ENCODE data around the gene BSDC1. TPM values are rescaled to one million over a fixed set of nuclear protein-coding genes. Genes with fewer than 3 reads are reported as not detected.
A peak's percentile ranks its signal among the peaks of the same experiment; 100 is the strongest.

BSDC1 gene
- total and polyA plus RNA-seq, 2 donors (not counting 1 experiment from before 2014, with no cell fraction given), result 42.4 to 55.5 TPM

DNA sequence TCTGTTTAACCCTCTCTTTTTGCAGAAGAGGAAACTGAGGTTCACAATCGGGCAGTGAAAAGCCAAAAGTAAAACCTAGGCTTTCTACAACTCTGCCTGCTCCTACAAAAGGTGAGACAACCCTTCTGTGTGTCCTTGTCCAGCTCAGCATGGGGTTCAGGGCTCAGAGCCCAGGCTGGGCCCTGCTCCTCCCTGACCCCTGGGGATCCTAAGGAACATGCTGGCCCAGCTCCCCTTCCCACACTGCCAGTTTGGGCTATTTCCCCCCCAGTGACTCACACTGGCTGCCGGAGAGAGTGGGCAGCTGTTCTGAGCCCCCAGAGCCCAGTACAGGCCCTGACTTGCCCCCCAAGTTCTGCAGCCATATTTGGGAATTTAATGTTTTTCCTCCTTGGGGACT lies 40.8 kb downstream of the BSDC1 start:
- H4K20me1 ChIP-seq (ENCODE audit: control insufficient read depth, extremely low read depth, insufficient read depth, low read length), result no peaks in the 10 kb centered on the region
- peaks cover 23% of the 10 kb centered on the region for H3K4me1 ChIP-seq (ENCODE audit: control insufficient read depth, extremely low read depth, insufficient read depth, low read length)
- H3K9me3 ChIP-seq (ENCODE audit: control insufficient read depth, insufficient read depth, low read depth, low read length), result no peaks in the 10 kb centered on the region
- no peak overlapping the region for H3K9ac ChIP-seq (ENCODE audit: insufficient read depth, low read length)
- H3K79me2 ChIP-seq (ENCODE audit: control insufficient read depth, insufficient read depth, low read length), result no peaks in the 10 kb centered on the region
- peak overlapping the region; percentile 54 for H3K4me2 ChIP-seq (ENCODE audit: extremely low read depth, insufficient read depth, low read length)
- peak overlapping the region in 1 of 4 experiments; percentile 74 for H3K4me3 ChIP-seq (replicated peaks in 1 of 4; ENCODE audit: control extremely low read depth in 1 of 4, insufficient read depth in 1 of 4, low read depth in 3 of 4, low read length in 4 of 4)
- no peaks in the 10 kb centered on the region for H3K36me3 ChIP-seq (ENCODE audit: control insufficient read depth, insufficient read depth, low read length)
- H3K27me3 ChIP-seq (ENCODE audit: control insufficient read depth, insufficient read depth, low read length), result no peaks in the 10 kb centered on the region
- no peak for DNase-seq (ENCODE audit: low read depth in 2 of 2)
- TF ChIP-seq EZH2 (IDR thresholded peaks at IDR 0.05; ENCODE audit: low read length, missing control alignments), result no peak
- TF ChIP-seq, protein P1, sequence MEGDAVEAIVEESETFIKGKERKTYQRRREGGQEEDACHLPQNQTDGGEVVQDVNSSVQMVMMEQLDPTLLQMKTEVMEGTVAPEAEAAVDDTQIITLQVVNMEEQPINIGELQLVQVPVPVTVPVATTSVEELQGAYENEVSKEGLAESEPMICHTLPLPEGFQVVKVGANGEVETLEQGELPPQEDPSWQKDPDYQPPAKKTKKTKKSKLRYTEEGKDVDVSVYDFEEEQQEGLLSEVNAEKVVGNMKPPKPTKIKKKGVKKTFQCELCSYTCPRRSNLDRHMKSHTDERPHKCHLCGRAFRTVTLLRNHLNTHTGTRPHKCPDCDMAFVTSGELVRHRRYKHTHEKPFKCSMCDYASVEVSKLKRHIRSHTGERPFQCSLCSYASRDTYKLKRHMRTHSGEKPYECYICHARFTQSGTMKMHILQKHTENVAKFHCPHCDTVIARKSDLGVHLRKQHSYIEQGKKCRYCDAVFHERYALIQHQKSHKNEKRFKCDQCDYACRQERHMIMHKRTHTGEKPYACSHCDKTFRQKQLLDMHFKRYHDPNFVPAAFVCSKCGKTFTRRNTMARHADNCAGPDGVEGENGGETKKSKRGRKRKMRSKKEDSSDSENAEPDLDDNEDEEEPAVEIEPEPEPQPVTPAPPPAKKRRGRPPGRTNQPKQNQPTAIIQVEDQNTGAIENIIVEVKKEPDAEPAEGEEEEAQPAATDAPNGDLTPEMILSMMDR (conservative IDR thresholded peaks at IDR 0.05 in 1 of 2, IDR thresholded peaks at IDR 0.05 in 1 of 2; ENCODE audit: low read depth in 1 of 2, low read length in 2 of 2), result no peak
- no peak overlapping the region for H2AFZ ChIP-seq (ENCODE audit: low read length)
- H3K27ac ChIP-seq (ENCODE audit: insufficient read depth, low read length), result peak overlapping the region; percentile 43

- H4K20me1 ChIP-seq (ENCODE audit: control insufficient read depth, extremely low read depth, insufficient read depth, low read length), result no peaks in the 10 kb centered on the region
- H2AFZ ChIP-seq (ENCODE audit: low read length), result no peak overlapping the region
- H3K79me2 ChIP-seq (ENCODE audit: control insufficient read depth, insufficient read depth, low read length), result no peaks in the 10 kb centered on the region
- no peak for TF ChIP-seq EZH2 (IDR thresholded peaks at IDR 0.05; ENCODE audit: low read length, missing control alignments)
- TF ChIP-seq, protein P1 (conservative IDR thresholded peaks at IDR 0.05 in 1 of 2, IDR thresholded peaks at IDR 0.05 in 1 of 2; ENCODE audit: low read depth in 1 of 2, low read length in 2 of 2), result no peak
- H3K9me3 ChIP-seq (ENCODE audit: control insufficient read depth, insufficient read depth, low read depth, low read length), result no peaks in the 10 kb centered on the region
- H3K9ac ChIP-seq (ENCODE audit: insufficient read depth, low read length), result no peak overlapping the region
- H3K36me3 ChIP-seq (ENCODE audit: control insufficient read depth, insufficient read depth, low read length), result no peaks in the 10 kb centered on the region
- H3K4me2 ChIP-seq (ENCODE audit: extremely low read depth, insufficient read depth, low read length), result peak overlapping the region; percentile 91
- peak overlapping the region; percentile 43 for H3K27ac ChIP-seq (ENCODE audit: insufficient read depth, low read length)
- DNase-seq (ENCODE audit: low read depth in 2 of 2), result no peak
- peak overlapping the region in 1 of 4 experiments; percentile 74 for H3K4me3 ChIP-seq (replicated peaks in 1 of 4; ENCODE audit: control extremely low read depth in 1 of 4, insufficient read depth in 1 of 4, low read depth in 3 of 4, low read length in 4 of 4)
- H3K27me3 ChIP-seq (ENCODE audit: control insufficient read depth, insufficient read depth, low read length), result no peaks in the 10 kb centered on the region
- peaks cover 23% of the 10 kb centered on the region for H3K4me1 ChIP-seq (ENCODE audit: control insufficient read depth, extremely low read depth, insufficient read depth, low read length)
Measured at GRCh38 chr1:32352831-32353383, 41.3 kb downstream of the BSDC1 start.

DNA sequence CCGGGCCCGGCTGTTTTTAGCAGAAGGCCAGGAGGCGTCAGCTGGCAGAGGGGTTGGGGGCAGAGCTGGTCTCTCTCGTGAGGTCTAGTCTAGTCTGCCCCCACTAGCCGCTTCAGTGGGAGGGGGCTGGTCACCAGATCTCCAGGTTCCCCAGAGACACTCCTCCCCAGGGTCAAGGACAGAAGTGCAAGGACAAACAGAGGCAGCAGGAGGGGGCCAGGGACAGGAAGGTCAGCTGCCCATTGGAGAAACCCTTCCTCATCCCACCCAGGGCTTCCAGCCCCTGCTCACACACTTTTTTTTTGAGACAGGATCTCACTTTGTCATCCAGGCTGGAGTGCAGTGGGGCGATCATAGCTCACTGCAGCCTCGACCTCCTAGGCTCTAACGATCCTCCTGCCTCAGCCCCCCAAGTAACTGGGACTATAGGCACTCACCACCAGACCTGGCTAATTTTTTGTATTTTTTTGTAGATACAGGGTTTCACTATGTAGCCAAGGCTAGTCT lies 41.9 kb downstream of the BSDC1 start:
- no peak for DNase-seq (ENCODE audit: low read depth in 2 of 2)

More for the DNA sequence above, 41.9 kb downstream of the BSDC1 start:
- H4K20me1 ChIP-seq (ENCODE audit: control insufficient read depth, extremely low read depth, insufficient read depth, low read length), result no peaks in the 10 kb centered on the region
- H3K27ac ChIP-seq (ENCODE audit: insufficient read depth, low read length), result peak overlapping the region; percentile 88
- H2AFZ ChIP-seq (ENCODE audit: low read length), result no peak overlapping the region
- H3K9me3 ChIP-seq (ENCODE audit: control insufficient read depth, insufficient read depth, low read depth, low read length), result no peaks in the 10 kb centered on the region
- H3K9ac ChIP-seq (ENCODE audit: insufficient read depth, low read length), result peak overlapping the region; percentile 81
- TF ChIP-seq EZH2 (IDR thresholded peaks at IDR 0.05; ENCODE audit: low read length, missing control alignments), result no peak
- TF ChIP-seq, protein P1 (conservative IDR thresholded peaks at IDR 0.05 in 1 of 2, IDR thresholded peaks at IDR 0.05 in 1 of 2; ENCODE audit: low read depth in 1 of 2, low read length in 2 of 2), result no peak
- H3K4me1 ChIP-seq (ENCODE audit: control insufficient read depth, extremely low read depth, insufficient read depth, low read length), result peaks cover 23% of the 10 kb centered on the region
- no peaks in the 10 kb centered on the region for H3K27me3 ChIP-seq (ENCODE audit: control insufficient read depth, insufficient read depth, low read length)
- H3K79me2 ChIP-seq (ENCODE audit: control insufficient read depth, insufficient read depth, low read length), result no peaks in the 10 kb centered on the region
- peak overlapping the region; percentile 91 for H3K4me2 ChIP-seq (ENCODE audit: extremely low read depth, insufficient read depth, low read length)
- H3K4me3 ChIP-seq (replicated peaks in 1 of 4; ENCODE audit: control extremely low read depth in 1 of 4, insufficient read depth in 1 of 4, low read depth in 3 of 4, low read length in 4 of 4), result peak overlapping the region; percentile 60 to 74 (median 70)
- no peaks in the 10 kb centered on the region for H3K36me3 ChIP-seq (ENCODE audit: control insufficient read depth, insufficient read depth, low read length)

All from fibroblast of lung (primary cell).